Large intestine (tissue), 1 donor: ENCODE data around the gene PRDM15. TPM values are rescaled to one million over a fixed set of nuclear protein-coding genes. Genes with fewer than 3 reads are reported as not detected.

Experiments used
- polyA plus RNA-seq: library from polyadenylated mRNA; unstranded; fragments of 120-200 nt; gene quantifications from one replicate; pipeline ENCODE4 v1.2.1, GENCODE V29; 2013

PRDM15 gene
- polyA plus RNA-seq, 1 donor, result 6.0 TPM

Other genes with a start within 250 kb of the PRDM15 start
- gene RIPK4, start 112.3 kb downstream of the PRDM15 start, polyA plus RNA-seq, result 22.2 TPM
- 15.2 TPM for gene C2CD2, start 74.7 kb upstream of the PRDM15 start, polyA plus RNA-seq
- gene ZBTB21, start 131.0 kb upstream of the PRDM15 start, polyA plus RNA-seq, result 11.0 TPM
- 0.67 TPM for gene UMODL1, start 192.0 kb upstream of the PRDM15 start, polyA plus RNA-seq